ENCODE measurements around the gene FAM149A. TPM values are rescaled to one million over a fixed set of nuclear protein-coding genes. Genes with fewer than 3 reads are reported as not detected.

The FAM149A gene
- total RNA-seq, 1 experiment from 2014 or later, result 8.9 TPM

DNA sequence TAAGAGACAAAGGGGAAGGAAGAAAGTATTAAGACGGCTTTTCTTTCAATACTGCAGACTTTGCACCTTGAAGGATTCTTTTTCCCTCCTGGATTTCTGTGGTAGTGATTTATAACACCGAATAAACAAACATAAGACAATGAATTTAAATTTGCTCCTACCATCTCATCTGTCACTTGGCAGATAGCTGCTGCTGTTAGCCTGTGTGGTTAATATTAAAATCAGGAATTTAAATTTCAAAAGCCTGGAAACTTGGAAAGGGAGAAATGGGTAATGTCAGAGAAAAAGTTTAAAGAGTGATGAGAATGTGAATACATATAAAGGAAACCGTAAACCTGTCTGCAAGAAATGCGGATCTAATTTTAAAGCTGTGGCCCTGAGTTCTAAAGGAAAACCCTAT, 3.4 kb downstream of the FAM149A start:
- H4K20me1 ChIP-seq (ENCODE audit: insufficient read depth), result no peaks in the 10 kb centered on the region
- ChIA-PET CTCF (no interaction called here), POLR2A (no interaction called here), RAD21 (ENCODE audit: low non-redundant PET in 1 of 2, low total read pairs in 2 of 2, uncharacterized antibody in 2 of 2, unreplicated experiment in 2 of 2) (no interaction called here)
- H3K4me1 ChIP-seq (ENCODE audit: control insufficient read depth in 1 of 2, insufficient read depth in 2 of 2, low read length in 2 of 2), result peaks cover 4 to 18% of the 10 kb centered on the region in 2 experiments; a peak in 3 of 4 replicates
- H3K27ac ChIP-seq (ENCODE audit: low read depth, low read length), result no peak overlapping the region
- H3K79me2 ChIP-seq (ENCODE audit: insufficient read depth, low read length), result no peaks in the 10 kb centered on the region
- ATAC-seq, result no peak
- no peaks in the 10 kb centered on the region for H3K9me2 ChIP-seq (ENCODE audit: insufficient read depth)
- H2AFZ ChIP-seq (ENCODE audit: low read depth, low read length, poor library complexity, severe bottlenecking), result no peak overlapping the region
- no peaks in the 10 kb centered on the region for H3K27me3 ChIP-seq (ENCODE audit: insufficient read depth, low read length)
- no peak overlapping the region for H3K4me2 ChIP-seq (ENCODE audit: low read length)
- no peak for DNase-seq (ENCODE audit: low read depth, low spot score)
- H3K36me3 ChIP-seq (ENCODE audit: control insufficient read depth in 1 of 2, insufficient read depth in 2 of 2, low read length in 2 of 2), result no peaks in the 10 kb centered on the region
- intact Hi-C loops (cut with micrococcal nuclease), result no loop called here
- H3K9me3 ChIP-seq (ENCODE audit: control insufficient read depth in 1 of 2, insufficient read depth in 1 of 2, low read depth in 1 of 2, low read length in 2 of 2), result no peaks in the 10 kb centered on the region
- TF ChIP-seq SP1 (IDR thresholded peaks at IDR 0.05; ENCODE audit: low read depth) (no peak), RAD21 (IDR thresholded peaks at IDR 0.05; ENCODE audit: low read depth) (no peak), ZNF274 (IDR thresholded peaks at IDR 0.05; ENCODE audit: low read depth, low read length) (no peak), SIN3A (IDR thresholded peaks at IDR 0.05; ENCODE audit: low read depth) (no peak), YY1 (IDR thresholded peaks at IDR 0.05; ENCODE audit: extremely low read depth, insufficient replicate concordance, low read depth, low read length) (no peak), EGR1 (IDR thresholded peaks at IDR 0.05; ENCODE audit: low read depth) (no peak), CBX3 (IDR thresholded peaks at IDR 0.05; ENCODE audit: low read depth) (no peak), FOSL1 (IDR thresholded peaks at IDR 0.05; ENCODE audit: low read depth) (no peak), MAX (IDR thresholded peaks at IDR 0.05) (no peak), POLR2AphosphoS5 (IDR thresholded peaks at IDR 0.05; ENCODE audit: low read depth, low read length) (no peak)
- H3K9ac ChIP-seq (ENCODE audit: low read length), result no peak overlapping the region
- H3K4me3 ChIP-seq (replicated peaks in 1 of 2; ENCODE audit: low read depth in 1 of 2, low read length in 2 of 2), result no peak overlapping the region
- no TSS peak for BruUV-seq (replicated peaks)

GRCh38 chr4:186108391-186108790, 3.9 kb downstream of the FAM149A start:
- H3K27me3 ChIP-seq (ENCODE audit: insufficient read depth, low read length), result no peaks in the 10 kb centered on the region
- no peak for DNase-seq (ENCODE audit: low read depth, low spot score)
- CTCF ChIA-PET, result no interaction called here
- POLR2A ChIA-PET, result no interaction called here
- H3K79me2 ChIP-seq (ENCODE audit: insufficient read depth, low read length), result no peaks in the 10 kb centered on the region
- RAD21 ChIA-PET (ENCODE audit: low non-redundant PET in 1 of 2, low total read pairs in 2 of 2, uncharacterized antibody in 2 of 2, unreplicated experiment in 2 of 2), result no interaction called here
- no TSS peak for BruUV-seq (replicated peaks)
- H3K4me1 ChIP-seq (ENCODE audit: control insufficient read depth in 1 of 2, insufficient read depth in 2 of 2, low read length in 2 of 2), result peaks cover 4 to 18% of the 10 kb centered on the region in 2 experiments; a peak in 3 of 4 replicates
- H3K9ac ChIP-seq (ENCODE audit: low read length), result no peak overlapping the region
- H4K20me1 ChIP-seq (ENCODE audit: insufficient read depth), result no peaks in the 10 kb centered on the region
- H2AFZ ChIP-seq (ENCODE audit: low read depth, low read length, poor library complexity, severe bottlenecking), result no peak overlapping the region
- H3K9me2 ChIP-seq (ENCODE audit: insufficient read depth), result no peaks in the 10 kb centered on the region
- TF ChIP-seq POLR2A (IDR thresholded peaks at IDR 0.05; ENCODE audit: borderline replicate concordance, extremely low read depth, insufficient read depth, insufficient read length) (no peak), ATF3 (IDR thresholded peaks at IDR 0.05) (no peak), EZH2 (IDR thresholded peaks at IDR 0.05) (no peak), ZNF274 (IDR thresholded peaks at IDR 0.05; ENCODE audit: low read depth, low read length) (no peak)
- TF ChIP-seq, protein P1, sequence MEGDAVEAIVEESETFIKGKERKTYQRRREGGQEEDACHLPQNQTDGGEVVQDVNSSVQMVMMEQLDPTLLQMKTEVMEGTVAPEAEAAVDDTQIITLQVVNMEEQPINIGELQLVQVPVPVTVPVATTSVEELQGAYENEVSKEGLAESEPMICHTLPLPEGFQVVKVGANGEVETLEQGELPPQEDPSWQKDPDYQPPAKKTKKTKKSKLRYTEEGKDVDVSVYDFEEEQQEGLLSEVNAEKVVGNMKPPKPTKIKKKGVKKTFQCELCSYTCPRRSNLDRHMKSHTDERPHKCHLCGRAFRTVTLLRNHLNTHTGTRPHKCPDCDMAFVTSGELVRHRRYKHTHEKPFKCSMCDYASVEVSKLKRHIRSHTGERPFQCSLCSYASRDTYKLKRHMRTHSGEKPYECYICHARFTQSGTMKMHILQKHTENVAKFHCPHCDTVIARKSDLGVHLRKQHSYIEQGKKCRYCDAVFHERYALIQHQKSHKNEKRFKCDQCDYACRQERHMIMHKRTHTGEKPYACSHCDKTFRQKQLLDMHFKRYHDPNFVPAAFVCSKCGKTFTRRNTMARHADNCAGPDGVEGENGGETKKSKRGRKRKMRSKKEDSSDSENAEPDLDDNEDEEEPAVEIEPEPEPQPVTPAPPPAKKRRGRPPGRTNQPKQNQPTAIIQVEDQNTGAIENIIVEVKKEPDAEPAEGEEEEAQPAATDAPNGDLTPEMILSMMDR (IDR thresholded peaks at IDR 0.05 in 2 of 3, conservative IDR thresholded peaks at IDR 0.05 in 1 of 3; ENCODE audit: borderline replicate concordance in 1 of 3, insufficient read depth in 1 of 3, low read depth in 2 of 3, low read length in 2 of 3), result no peak
- H3K4me3 ChIP-seq (replicated peaks in 1 of 2; ENCODE audit: low read depth in 1 of 2, low read length in 2 of 2), result no peak overlapping the region
- H3K9me3 ChIP-seq (ENCODE audit: control insufficient read depth in 1 of 2, insufficient read depth in 1 of 2, low read depth in 1 of 2, low read length in 2 of 2), result no peaks in the 10 kb centered on the region
- ATAC-seq, result no peak
- H3K36me3 ChIP-seq (ENCODE audit: control insufficient read depth in 1 of 2, insufficient read depth in 2 of 2, low read length in 2 of 2), result no peaks in the 10 kb centered on the region
- H3K4me2 ChIP-seq (ENCODE audit: low read length), result no peak overlapping the region
- H3K27ac ChIP-seq (ENCODE audit: low read depth, low read length), result no peak overlapping the region
- intact Hi-C loops (cut with micrococcal nuclease), result no loop called here

Measured in HCT116 (cell line).